GM12875 (cell line): ENCODE results near the gene SMIM15.

ENCODE experiments used
- H3K4me3 ChIP-seq: one replicate; pipeline ENCODE4 v1.5.1; 2011; ENCODE audit warnings: low read depth, low read length, control low read depth
- TF ChIP-seq, protein P1 (sequence below): IDR thresholded peaks from 2 replicates; pipeline ENCODE4 v1.5.1; 2011; ENCODE audit warnings: low read depth, mild to moderate bottlenecking, control low read depth, inconsistent platforms, low read length, moderate library complexity, borderline replicate concordance; ENCODE audit not compliant: insufficient read depth

SMIM15 gene

DNA sequence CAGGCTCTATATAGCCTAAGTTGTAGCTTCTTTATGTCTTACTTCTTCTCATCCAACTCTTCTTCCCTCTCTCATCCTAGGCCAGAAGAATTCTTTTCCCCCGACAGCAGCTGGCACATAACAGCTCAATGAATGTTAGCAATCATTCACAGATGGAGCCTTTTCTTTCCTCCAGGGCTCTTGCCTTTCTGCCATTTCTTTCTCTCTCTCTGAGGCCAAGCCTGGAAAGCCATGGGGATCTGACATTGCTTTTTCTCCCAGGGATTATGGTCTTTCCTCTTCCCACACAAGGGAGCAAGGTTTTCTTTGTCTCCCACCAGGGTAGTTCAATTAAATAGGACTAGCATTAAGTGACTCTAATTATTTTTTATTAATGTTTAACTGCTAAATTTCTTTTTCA is 20.5 kb downstream of the SMIM15 start:
- TF ChIP-seq, protein P1, sequence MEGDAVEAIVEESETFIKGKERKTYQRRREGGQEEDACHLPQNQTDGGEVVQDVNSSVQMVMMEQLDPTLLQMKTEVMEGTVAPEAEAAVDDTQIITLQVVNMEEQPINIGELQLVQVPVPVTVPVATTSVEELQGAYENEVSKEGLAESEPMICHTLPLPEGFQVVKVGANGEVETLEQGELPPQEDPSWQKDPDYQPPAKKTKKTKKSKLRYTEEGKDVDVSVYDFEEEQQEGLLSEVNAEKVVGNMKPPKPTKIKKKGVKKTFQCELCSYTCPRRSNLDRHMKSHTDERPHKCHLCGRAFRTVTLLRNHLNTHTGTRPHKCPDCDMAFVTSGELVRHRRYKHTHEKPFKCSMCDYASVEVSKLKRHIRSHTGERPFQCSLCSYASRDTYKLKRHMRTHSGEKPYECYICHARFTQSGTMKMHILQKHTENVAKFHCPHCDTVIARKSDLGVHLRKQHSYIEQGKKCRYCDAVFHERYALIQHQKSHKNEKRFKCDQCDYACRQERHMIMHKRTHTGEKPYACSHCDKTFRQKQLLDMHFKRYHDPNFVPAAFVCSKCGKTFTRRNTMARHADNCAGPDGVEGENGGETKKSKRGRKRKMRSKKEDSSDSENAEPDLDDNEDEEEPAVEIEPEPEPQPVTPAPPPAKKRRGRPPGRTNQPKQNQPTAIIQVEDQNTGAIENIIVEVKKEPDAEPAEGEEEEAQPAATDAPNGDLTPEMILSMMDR, result no peak
- no peak overlapping the region for H3K4me3 ChIP-seq

GRCh38 chr5:61139931-61140330 is 22.3 kb downstream of the SMIM15 start:
- TF ChIP-seq, protein P1, result no peak
- no peak overlapping the region for H3K4me3 ChIP-seq

DNA sequence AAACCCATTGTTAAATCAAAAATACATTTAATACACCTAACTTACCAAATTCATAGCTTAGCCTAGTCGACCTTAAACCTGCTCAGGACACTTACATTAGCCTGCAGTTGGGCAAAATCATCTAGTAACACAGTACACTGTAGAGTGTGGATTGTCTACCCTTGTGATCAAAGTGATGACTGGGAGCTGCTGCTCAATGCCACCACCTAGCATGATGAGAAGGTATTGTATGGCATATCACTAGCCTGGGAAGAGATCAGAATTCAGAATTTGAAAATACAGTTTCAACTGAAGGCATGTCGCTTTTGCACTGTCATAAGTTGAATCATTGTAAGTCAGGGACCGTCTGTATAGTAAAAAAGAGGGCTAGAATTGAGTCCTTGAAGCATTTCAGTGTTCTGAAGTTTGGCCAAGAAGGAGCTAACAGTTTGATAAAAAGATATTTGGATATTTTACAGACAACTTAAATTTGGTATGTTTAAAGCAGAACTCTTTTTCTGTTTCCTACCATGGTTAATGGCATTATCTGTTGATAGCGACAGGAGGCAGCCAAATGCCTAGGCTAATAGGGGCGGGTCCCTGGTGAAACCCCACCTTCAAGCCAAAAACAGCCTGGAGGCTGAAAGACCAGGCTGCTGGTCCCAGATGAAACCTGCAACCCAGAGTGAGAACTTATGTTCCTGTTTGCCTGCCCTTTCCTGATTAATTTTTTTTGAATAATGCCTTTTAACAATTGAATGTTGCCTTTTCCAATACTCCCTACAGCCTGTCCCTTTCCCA is 23.0 kb downstream of the SMIM15 start:
- H3K4me3 ChIP-seq, result no peak overlapping the region
- TF ChIP-seq, protein P1, result peak; percentile 36; the same call in 1 of the 2 replicates

DNA sequence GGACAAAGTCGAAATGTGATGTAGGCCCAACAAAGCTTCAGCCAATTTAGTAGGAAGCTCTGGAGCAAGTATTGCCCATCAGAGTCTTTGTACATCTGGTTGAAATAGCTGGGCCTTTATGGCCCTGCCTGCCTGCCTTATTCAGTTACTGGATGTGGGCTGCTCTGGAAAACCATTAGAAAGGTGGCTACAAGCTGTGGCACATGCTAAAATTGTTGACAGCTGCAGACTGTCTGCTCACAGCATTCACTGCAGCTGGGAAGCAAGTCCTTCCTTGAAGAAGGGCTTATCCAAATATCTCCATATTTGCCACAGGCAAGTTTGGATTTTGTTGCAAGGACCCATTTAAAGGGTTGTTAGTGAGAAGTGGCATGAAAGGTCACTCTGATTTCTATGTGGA is 24.4 kb downstream of the SMIM15 start:
- TF ChIP-seq, protein P1, result no peak

DNA sequence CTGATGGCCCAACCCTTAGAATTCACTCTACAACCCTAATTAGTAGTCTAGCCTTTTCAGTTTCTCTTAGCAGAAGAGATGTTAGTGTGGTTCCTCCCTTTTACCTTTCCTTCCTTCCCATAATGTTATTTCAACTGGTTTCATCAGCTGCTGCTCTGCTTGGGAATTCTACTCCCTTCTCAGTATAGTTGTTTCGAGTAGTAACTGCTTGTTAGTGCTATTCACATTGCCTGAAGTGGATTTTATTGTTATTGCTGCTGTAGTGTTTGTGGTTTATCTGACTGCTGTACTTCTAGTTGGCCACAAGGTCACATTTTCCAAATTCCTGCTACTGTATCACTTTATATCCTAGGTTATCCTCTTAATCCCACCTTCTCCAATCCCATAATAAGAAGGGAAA is 29.7 kb downstream of the SMIM15 start:
- no peak overlapping the region for H3K4me3 ChIP-seq
- TF ChIP-seq, protein P1, result no peak

More for the DNA sequence above, 24.4 kb downstream of the SMIM15 start:
- H3K4me3 ChIP-seq, result no peak overlapping the region

DNA sequence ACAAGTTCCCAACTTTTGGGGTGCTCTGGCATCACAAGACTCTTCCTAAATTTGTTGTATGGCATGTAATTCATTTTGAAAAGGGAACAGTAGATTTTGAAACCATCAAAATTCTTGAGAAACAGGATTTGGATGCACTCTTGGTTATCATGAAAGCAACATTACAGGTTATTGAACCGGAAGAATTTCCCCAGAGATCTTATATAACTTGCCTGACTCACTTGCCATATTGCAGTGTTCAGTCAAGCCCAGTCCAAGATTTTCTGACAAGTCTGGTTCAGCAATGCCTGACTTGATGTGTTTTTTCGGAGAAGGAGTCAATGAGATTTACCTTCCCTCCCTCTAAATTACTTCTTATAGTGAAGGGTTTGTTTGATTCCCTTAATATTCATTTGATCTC is 32.0 kb downstream of the SMIM15 start:
- no peak overlapping the region for H3K4me3 ChIP-seq
- TF ChIP-seq, protein P1, result no peak

- TF ChIP-seq, protein P1, result no peak
- H3K4me3 ChIP-seq, result no peak overlapping the region
Measured at GRCh38 chr5:61123145-61123544, 39.1 kb downstream of the SMIM15 start.
